Testis (tissue), 2 donors: ENCODE data around the gene ADCYAP1.

Experiments used
- POLR2A ChIP-seq: fragments of 450-650 bp; IDR thresholded peaks from one replicate; pipeline ENCODE4 v1.6.1; 2017; ENCODE audit warnings: antibody characterized with exemption, mild to moderate bottlenecking, moderate library complexity
- TF ChIP-seq, protein P1 (sequence below), 3 experiments: fragments of 450-650 bp in 2 of 3; fragments of 200-600 bp in 1 of 3; sonication (generic) in 1 of 3; IDR thresholded peaks; one replicate each; pipeline ENCODE4 v1.5.1; 2016 to 2019; ENCODE audit warnings: antibody characterized with exemption in 3 of 3, mild to moderate bottlenecking in 2 of 3, moderate library complexity in 1 of 3

- TF ChIP-seq, protein P1, sequence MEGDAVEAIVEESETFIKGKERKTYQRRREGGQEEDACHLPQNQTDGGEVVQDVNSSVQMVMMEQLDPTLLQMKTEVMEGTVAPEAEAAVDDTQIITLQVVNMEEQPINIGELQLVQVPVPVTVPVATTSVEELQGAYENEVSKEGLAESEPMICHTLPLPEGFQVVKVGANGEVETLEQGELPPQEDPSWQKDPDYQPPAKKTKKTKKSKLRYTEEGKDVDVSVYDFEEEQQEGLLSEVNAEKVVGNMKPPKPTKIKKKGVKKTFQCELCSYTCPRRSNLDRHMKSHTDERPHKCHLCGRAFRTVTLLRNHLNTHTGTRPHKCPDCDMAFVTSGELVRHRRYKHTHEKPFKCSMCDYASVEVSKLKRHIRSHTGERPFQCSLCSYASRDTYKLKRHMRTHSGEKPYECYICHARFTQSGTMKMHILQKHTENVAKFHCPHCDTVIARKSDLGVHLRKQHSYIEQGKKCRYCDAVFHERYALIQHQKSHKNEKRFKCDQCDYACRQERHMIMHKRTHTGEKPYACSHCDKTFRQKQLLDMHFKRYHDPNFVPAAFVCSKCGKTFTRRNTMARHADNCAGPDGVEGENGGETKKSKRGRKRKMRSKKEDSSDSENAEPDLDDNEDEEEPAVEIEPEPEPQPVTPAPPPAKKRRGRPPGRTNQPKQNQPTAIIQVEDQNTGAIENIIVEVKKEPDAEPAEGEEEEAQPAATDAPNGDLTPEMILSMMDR (IDR thresholded peaks at IDR 0.05) = no peak
- no peak for TF ChIP-seq POLR2A
Measured at GRCh38 chr18:923144-923866, 18.6 kb downstream of the ADCYAP1 start.
